Upper lobe of left lung (tissue), 4 donors: ENCODE data around the gene GAGE12D.
"Not testable (repeated sequence)": the region's sequence is repeated elsewhere in the genome, so short reads cannot be mapped to it uniquely, and the experiment has no call there.

Experiments
- CTCF ChIP-seq, 6 experiments: fragments of 450-650 bp in 4 of 6; fragments of 200-600 bp in 2 of 6; sonication (generic) in 2 of 6; IDR thresholded peaks; one replicate each; pipeline ENCODE4 v1.5.1; 2016 to 2019; ENCODE audit warnings: antibody characterized with exemption in 6 of 6
- EP300 ChIP-seq, 4 donors: sonication (generic); formaldehyde crosslinking; IDR thresholded peaks; one replicate each; pipeline ENCODE4 v1.5.1; 2017; ENCODE audit warnings: antibody characterized with exemption in 4 of 4, control low read depth in 2 of 4
- POLR2A ChIP-seq, 4 donors: fragments of 450-650 bp; IDR thresholded peaks; one replicate each; pipeline ENCODE4 v1.5.1; 2016 to 2017; ENCODE audit warnings: antibody characterized with exemption in 4 of 4, mild to moderate bottlenecking in 2 of 4
- POLR2AphosphoS5 ChIP-seq, 2 donors: sonication (generic); formaldehyde crosslinking; IDR thresholded peaks; one replicate each; pipeline ENCODE4 v1.5.1; 2017; ENCODE audit warnings: antibody characterized with exemption in 2 of 2

DNA sequence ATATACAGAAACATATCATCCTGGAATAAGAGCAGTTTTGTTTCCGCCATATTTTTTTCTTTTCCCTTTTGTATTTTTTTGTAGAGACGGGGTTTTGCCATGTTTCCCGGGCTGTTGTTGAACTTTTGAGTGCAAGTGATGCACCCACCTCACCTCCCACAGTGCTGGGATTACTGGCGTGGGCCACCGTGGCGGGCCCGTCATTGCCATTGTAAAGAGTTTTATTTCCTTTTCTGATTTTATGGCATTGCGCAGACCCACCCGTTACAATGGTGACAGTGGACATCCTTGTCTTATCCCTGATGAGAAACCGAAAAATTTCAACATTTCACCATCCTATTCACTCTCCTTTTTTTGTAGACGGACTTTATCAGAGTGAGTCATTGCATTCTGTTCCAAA is 27.2 kb downstream of the GAGE12D start:
- not testable (repeated sequence) for TF ChIP-seq CTCF, POLR2A, EP300, POLR2AphosphoS5 (IDR thresholded peaks at IDR 0.05)
